Fibroblast of pulmonary artery (primary cell): ENCODE results near the gene TNFRSF21.
"Not testable (repeated sequence)": the region's sequence is repeated elsewhere in the genome, so short reads cannot be mapped to it uniquely, and the experiment has no call there.

Experiments
- DNase-seq: peaks from one replicate; pipeline ENCODE4 v3.0.0-alpha.2; 2010; ENCODE audit warnings: low read depth
- H3K4me3 ChIP-seq: replicated peaks from 2 replicates; pipeline ENCODE4 v1.5.1; 2011; ENCODE audit warnings: low read depth, mild to moderate bottlenecking, control low read depth, low read length, moderate library complexity
- CTCF ChIP-seq: IDR thresholded peaks from 2 replicates; pipeline ENCODE4 v1.5.1; 2011; ENCODE audit warnings: mild to moderate bottlenecking, control low read depth, low read length, inconsistent platforms; ENCODE audit errors: missing control alignments

Gene TNFRSF21

GRCh38 chr6:47342824-47343223 is 33.1 kb upstream of the TNFRSF21 start:
- H3K4me3 ChIP-seq, result no peak overlapping the region
- DNase-seq, result no peak
- no peak for TF ChIP-seq CTCF

- no peak overlapping the region for H3K4me3 ChIP-seq
- DNase-seq, result no peak
- TF ChIP-seq CTCF, result no peak
These were observed 27.8 kb upstream of the TNFRSF21 start for GRCh38 chr6:47337519-47337918.

- no peak overlapping the region for H3K4me3 ChIP-seq
- TF ChIP-seq CTCF, result no peak
- DNase-seq, result no peak
These were observed 26.6 kb upstream of the TNFRSF21 start for GRCh38 chr6:47336334-47336733.

- TF ChIP-seq CTCF, result no peak
- no peak overlapping the region for H3K4me3 ChIP-seq
- DNase-seq, result no peak
These were observed 25.8 kb upstream of the TNFRSF21 start for GRCh38 chr6:47335466-47335865.

- no peak for DNase-seq
- TF ChIP-seq CTCF, result no peak
- H3K4me3 ChIP-seq, result no peak overlapping the region
These were observed 24.6 kb upstream of the TNFRSF21 start for GRCh38 chr6:47334334-47334733.

- not testable (repeated sequence) for DNase-seq, H3K4me3 ChIP-seq
These were observed 18.9 kb upstream of the TNFRSF21 start for GRCh38 chr6:47328606-47329005.

GRCh38 chr6:47328139-47328538 is 18.4 kb upstream of the TNFRSF21 start:
- H3K4me3 ChIP-seq, DNase-seq: not testable (repeated sequence)

- no peak overlapping the region for H3K4me3 ChIP-seq
- TF ChIP-seq CTCF, result no peak
- DNase-seq, result no peak
These were observed 14.2 kb upstream of the TNFRSF21 start for GRCh38 chr6:47323887-47324286.
